ENCODE data around the gene OGG1.

The OGG1 gene

DNA sequence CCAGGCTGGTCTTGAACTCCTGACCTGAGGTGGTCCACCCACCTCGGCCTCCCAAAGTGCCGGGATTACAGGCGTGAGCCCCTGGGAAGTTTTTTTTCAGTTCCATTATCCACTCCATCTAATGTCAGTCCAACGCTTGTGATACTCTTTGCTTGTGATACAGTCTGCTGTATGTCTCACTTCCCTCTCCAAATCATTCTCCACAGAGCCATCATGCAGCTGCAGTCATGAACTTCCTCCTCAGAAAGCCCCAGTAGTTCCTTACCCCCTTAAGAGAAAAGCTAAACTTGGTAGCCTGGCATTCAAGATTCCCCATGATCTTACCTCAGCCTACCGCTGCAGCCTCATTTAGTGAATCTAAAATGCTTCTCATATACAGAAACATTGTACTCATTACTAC lies 45.5 kb downstream of the OGG1 start:
- Histone ChIP-seq H3K36me3 (replicated peaks) (peaks cover 45% of the 10 kb centered on the region), H3K27me3 (replicated peaks) (no peaks in the 10 kb centered on the region), H3K4me3 (ENCODE audit: low read depth, low read length) (no peak overlapping the region), H3K27ac (no peak overlapping the region)
- no peak for DNase-seq
- TF ChIP-seq, protein P1, sequence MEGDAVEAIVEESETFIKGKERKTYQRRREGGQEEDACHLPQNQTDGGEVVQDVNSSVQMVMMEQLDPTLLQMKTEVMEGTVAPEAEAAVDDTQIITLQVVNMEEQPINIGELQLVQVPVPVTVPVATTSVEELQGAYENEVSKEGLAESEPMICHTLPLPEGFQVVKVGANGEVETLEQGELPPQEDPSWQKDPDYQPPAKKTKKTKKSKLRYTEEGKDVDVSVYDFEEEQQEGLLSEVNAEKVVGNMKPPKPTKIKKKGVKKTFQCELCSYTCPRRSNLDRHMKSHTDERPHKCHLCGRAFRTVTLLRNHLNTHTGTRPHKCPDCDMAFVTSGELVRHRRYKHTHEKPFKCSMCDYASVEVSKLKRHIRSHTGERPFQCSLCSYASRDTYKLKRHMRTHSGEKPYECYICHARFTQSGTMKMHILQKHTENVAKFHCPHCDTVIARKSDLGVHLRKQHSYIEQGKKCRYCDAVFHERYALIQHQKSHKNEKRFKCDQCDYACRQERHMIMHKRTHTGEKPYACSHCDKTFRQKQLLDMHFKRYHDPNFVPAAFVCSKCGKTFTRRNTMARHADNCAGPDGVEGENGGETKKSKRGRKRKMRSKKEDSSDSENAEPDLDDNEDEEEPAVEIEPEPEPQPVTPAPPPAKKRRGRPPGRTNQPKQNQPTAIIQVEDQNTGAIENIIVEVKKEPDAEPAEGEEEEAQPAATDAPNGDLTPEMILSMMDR (IDR thresholded peaks at IDR 0.05; ENCODE audit: low read depth, low read length, missing control alignments), result no peak
- in situ Hi-C loops (cut with HindIII; ENCODE audit: low pct_ligation_motif_present, low sequenced_read_pairs), result no loop called here

DNA sequence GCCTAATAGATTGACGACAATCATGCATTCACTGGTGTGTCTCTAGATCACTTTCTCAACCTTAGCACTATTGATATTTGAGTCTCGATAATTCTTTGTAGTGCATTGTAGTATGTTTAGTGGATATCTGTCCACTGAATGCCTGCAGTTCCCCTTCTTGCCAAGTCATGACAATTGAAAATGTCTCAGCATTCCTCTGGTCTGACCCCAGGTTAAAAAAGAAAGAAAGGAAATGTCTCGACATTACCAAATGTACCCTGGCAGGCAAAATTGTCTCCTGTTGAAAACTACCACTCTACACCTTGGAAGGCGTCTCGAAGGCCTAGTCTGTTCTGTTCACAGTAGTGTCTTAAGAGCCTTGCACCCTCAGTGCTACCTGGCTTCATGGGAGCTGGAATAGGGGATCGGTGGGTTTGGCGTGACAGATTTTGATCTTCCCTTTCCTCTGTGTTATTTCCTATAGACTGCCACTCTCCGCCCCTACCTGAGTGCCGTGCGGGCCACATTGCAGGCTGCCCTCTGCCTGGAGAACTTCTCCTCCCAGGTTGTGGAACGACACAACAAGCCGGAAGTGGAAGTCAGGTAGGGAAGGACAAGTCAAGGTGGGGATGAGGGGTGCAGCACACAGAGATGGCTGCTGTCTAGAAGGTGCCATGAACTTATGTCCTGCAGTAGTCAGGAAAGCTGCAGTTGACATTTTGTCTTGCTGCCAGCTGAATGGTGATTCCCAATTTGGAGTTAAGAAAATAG lies 47.6 kb downstream of the OGG1 start:
- in situ Hi-C loops (cut with HindIII; ENCODE audit: low pct_ligation_motif_present, low sequenced_read_pairs), result no loop called here
- no peak overlapping the region for H3K4me3 ChIP-seq (ENCODE audit: low read depth, low read length)
- peaks cover 59% of the 10 kb centered on the region for H3K36me3 ChIP-seq (replicated peaks)
- no peaks in the 10 kb centered on the region for H3K27me3 ChIP-seq (replicated peaks)
- DNase-seq, result no peak
- TF ChIP-seq, protein P1 (IDR thresholded peaks at IDR 0.05; ENCODE audit: low read depth, low read length, missing control alignments), result no peak
- no peak overlapping the region for H3K27ac ChIP-seq

DNA sequence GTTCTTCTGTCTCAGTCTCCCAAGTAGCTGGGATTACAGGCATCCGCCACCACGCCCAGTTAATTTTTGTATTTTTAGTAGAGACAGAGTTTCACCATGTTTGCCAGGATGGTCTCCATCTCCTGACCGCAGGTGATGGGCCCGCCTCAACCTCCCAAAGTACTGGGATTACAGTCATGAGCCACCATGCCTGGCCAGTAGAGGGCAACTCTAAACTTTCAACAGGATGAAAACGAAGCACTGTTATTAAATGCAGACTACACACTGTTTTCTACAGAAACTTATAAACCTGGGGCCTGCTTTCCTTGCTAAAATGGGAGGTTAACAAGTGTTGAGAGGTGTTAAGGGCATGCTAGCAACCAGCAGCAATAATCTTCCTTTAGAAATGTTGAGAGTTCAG lies 50.8 kb downstream of the OGG1 start:
- Histone ChIP-seq H3K36me3 (replicated peaks) (peaks cover 76% of the 10 kb centered on the region), H3K4me3 (ENCODE audit: low read depth, low read length) (no peak overlapping the region), H3K27ac (no peak overlapping the region), H3K27me3 (replicated peaks) (no peaks in the 10 kb centered on the region)
- TF ChIP-seq, protein P1 (IDR thresholded peaks at IDR 0.05; ENCODE audit: low read depth, low read length, missing control alignments), result peak; percentile 47
- DNase-seq, result no peak
- in situ Hi-C loops (cut with HindIII; ENCODE audit: low pct_ligation_motif_present, low sequenced_read_pairs), result no loop called here

DNA sequence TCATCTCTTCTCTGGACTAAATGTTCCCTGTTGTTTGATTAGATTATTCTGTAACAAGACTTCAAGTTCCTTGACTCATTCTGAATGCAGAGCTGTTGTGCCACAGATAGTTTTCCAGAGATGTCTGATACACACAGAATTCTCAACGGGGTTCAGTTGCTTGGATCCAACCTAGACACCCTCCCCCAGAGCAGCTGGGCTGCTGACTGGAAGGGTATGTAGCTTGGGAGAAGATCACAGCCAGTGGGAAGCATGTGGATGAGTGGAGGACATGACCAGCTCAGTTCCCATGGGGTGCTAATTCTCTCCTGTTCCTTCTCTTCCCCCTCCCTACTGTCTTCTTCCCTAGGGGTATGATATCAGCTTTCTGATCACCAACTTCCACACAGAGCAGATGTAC lies 53.7 kb downstream of the OGG1 start:
- in situ Hi-C loops (cut with HindIII; ENCODE audit: low pct_ligation_motif_present, low sequenced_read_pairs), result no loop called here
- DNase-seq, result no peak
- Histone ChIP-seq H3K27me3 (replicated peaks) (no peaks in the 10 kb centered on the region), H3K36me3 (replicated peaks) (peaks cover 84% of the 10 kb centered on the region), H3K27ac (no peak overlapping the region), H3K4me3 (ENCODE audit: low read depth, low read length) (no peak overlapping the region)
- TF ChIP-seq, protein P1 (IDR thresholded peaks at IDR 0.05; ENCODE audit: low read depth, low read length, missing control alignments), result no peak

DNA sequence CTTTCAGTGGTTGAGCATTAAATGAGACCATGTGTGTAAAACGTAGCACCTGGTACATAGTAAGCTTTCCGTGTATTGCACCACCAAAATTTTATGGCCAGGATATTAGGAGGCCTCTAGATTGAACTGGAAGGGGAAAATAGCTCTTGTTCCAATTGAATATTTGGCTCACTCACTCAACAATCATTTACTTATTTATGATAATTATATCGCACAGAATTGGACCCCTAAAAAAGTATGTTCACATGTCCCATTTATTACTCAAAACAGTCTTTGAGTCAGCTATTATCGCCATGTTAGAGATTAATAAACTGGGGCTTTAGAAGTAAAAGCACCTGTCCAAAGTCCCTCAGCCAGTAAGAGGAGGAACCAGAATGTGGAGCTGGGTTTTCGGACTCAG lies 55.2 kb downstream of the OGG1 start:
- no peak for DNase-seq
- no peak overlapping the region for H3K4me3 ChIP-seq (ENCODE audit: low read depth, low read length)
- no peak overlapping the region for H3K27ac ChIP-seq
- peaks cover 73% of the 10 kb centered on the region for H3K36me3 ChIP-seq (replicated peaks)
- H3K27me3 ChIP-seq (replicated peaks), result no peaks in the 10 kb centered on the region
- in situ Hi-C loops (cut with HindIII; ENCODE audit: low pct_ligation_motif_present, low sequenced_read_pairs), result no loop called here
- TF ChIP-seq, protein P1 (IDR thresholded peaks at IDR 0.05; ENCODE audit: low read depth, low read length, missing control alignments), result no peak

DNA sequence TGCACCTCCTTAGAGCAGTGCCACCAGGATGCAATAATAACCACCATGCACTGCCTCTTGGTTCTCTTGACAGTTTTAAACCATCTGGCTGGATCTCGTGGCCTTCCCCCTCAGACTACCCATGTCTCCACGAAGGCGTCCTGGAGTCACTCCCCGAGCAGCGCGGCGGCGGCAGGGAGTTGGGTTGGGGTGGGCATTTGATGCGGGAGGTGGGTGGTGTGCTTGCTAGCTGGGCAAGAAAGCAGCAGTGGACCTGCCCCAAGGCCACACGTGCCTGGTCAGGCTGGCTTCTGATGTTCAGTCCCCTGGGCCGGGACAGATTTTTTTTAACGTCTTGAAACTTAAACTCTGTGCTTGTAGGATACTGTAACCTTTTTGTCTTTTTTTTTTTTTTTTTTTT lies 56.4 kb downstream of the OGG1 start:
- no peak for DNase-seq
- no peaks in the 10 kb centered on the region for H3K27me3 ChIP-seq (replicated peaks)
- TF ChIP-seq, protein P1 (IDR thresholded peaks at IDR 0.05; ENCODE audit: low read depth, low read length, missing control alignments), result no peak
- H3K27ac ChIP-seq, result no peak overlapping the region
- peaks cover 63% of the 10 kb centered on the region for H3K36me3 ChIP-seq (replicated peaks)
- in situ Hi-C loops (cut with HindIII; ENCODE audit: low pct_ligation_motif_present, low sequenced_read_pairs), result no loop called here
- H3K4me3 ChIP-seq (ENCODE audit: low read depth, low read length), result no peak overlapping the region

All from brain microvascular endothelial cell (primary cell).